HEK293 (cell line): ENCODE data around the gene GMDS.

ENCODE experiments used
- CTCF ChIA-PET: fragments of 350-600 bp; formaldehyde crosslinking; extraction: SDS; loops from one replicate; lab custom pipeline; 2021; ENCODE audit warnings: antibody characterized with exemption; lab: Yijun Ruan, JAX
- POLR2A ChIA-PET: fragments of 300-600 bp; formaldehyde crosslinking; extraction: SDS; loops from one replicate; lab custom pipeline; 2020; ENCODE audit warnings: antibody characterized with exemption, inconsistent platforms; lab: Yijun Ruan, JAX
- H3K27ac ChIP-seq: fragments of 200-500 bp; sonication (Bioruptor generic); 2 replicates; pipeline ENCODE4 v1.5.1; 2014; ENCODE audit warnings: low read depth, low read length, control low read depth, inconsistent platforms; ENCODE audit errors: extremely low read depth
- H3K36me3 ChIP-seq, 2 experiments: fragments of 200-500 bp in 1 of 2; sonication (Bioruptor generic) in 1 of 2; 1 replicate in 1 of 2; 2 replicates in 1 of 2; pipeline ENCODE4 v1.5.1; 2014 to 2017; ENCODE audit warnings: inconsistent platforms in 2 of 2, low read length in 2 of 2; ENCODE audit not compliant: control insufficient read depth in 2 of 2, insufficient read depth in 1 of 2
- H3K4me1 ChIP-seq: fragments of 200-500 bp; sonication (Bioruptor generic); 2 replicates; pipeline ENCODE4 v1.5.1; 2014; ENCODE audit warnings: mild to moderate bottlenecking, low read length, inconsistent platforms; ENCODE audit not compliant: control insufficient read depth, insufficient read depth
- H3K4me3 ChIP-seq: 2 replicates; pipeline ENCODE4 v1.5.1; 2011; ENCODE audit warnings: low read depth, mild to moderate bottlenecking, control low read depth, low read length, moderate library complexity
- H3K9me3 ChIP-seq: fragments of 200-500 bp; sonication (Bioruptor generic); 2 replicates; pipeline ENCODE4 v1.5.1; 2014; ENCODE audit warnings: low read depth, low read length, inconsistent platforms; ENCODE audit not compliant: control insufficient read depth, insufficient read depth
- AEBP2 ChIP-seq: fragments of 450-650 bp; formaldehyde crosslinking; IDR thresholded peaks from 2 replicates; pipeline ENCODE4 v1.5.1; 2016; ENCODE audit warnings: missing biosample characterization, missing genetic modification characterization, borderline replicate concordance
- ATF2 ChIP-seq: fragments of 450-650 bp; formaldehyde crosslinking; IDR thresholded peaks from 2 replicates; pipeline ENCODE4 v1.5.1; 2016; ENCODE audit warnings: missing biosample characterization, missing genetic modification characterization, low read depth
- FEZF1 ChIP-seq: fragments of 450-650 bp; formaldehyde crosslinking; IDR thresholded peaks from 2 replicates; pipeline ENCODE4 v1.5.1; 2016; ENCODE audit warnings: missing biosample characterization, missing genetic modification characterization
- KLF17 ChIP-seq: fragments of 450-650 bp; formaldehyde crosslinking; IDR thresholded peaks from 2 replicates; pipeline ENCODE4 v1.5.1; 2016; ENCODE audit warnings: missing biosample characterization, missing genetic modification characterization
- MEIS1 ChIP-seq: sonication (generic); formaldehyde crosslinking; IDR thresholded peaks from 2 replicates; pipeline ENCODE4 v1.8.1; 2022; ENCODE audit warnings: missing genetic modification reagents, mild to moderate bottlenecking, borderline replicate concordance
- OSR2 ChIP-seq: fragments of 450-650 bp; formaldehyde crosslinking; IDR thresholded peaks from 2 replicates; pipeline ENCODE4 v1.5.1; 2016; ENCODE audit warnings: missing biosample characterization, missing genetic modification characterization
- OVOL3 ChIP-seq: fragments of 450-650 bp; formaldehyde crosslinking; IDR thresholded peaks from 2 replicates; pipeline ENCODE4 v1.5.1; 2016; ENCODE audit warnings: missing biosample characterization, missing genetic modification characterization
- PRDM6 ChIP-seq: fragments of 450-650 bp; formaldehyde crosslinking; IDR thresholded peaks from 2 replicates; pipeline ENCODE4 v1.5.1; 2017; ENCODE audit warnings: missing biosample characterization, missing genetic modification characterization
- TRIM28 ChIP-seq: IDR thresholded peaks from 2 replicates; pipeline ENCODE4 v1.6.1; 2011; ENCODE audit warnings: low read length, control low read depth, borderline replicate concordance
- ZBTB17 ChIP-seq: fragments of 450-650 bp; formaldehyde crosslinking; IDR thresholded peaks from 2 replicates; pipeline ENCODE4 v1.5.1; 2016; ENCODE audit warnings: missing biosample characterization, missing genetic modification characterization
- ZBTB48 ChIP-seq: fragments of 450-650 bp; formaldehyde crosslinking; IDR thresholded peaks from 2 replicates; pipeline ENCODE4 v1.5.1; 2016; ENCODE audit warnings: missing biosample characterization, missing genetic modification characterization
- ZFP41 ChIP-seq: fragments of 450-650 bp; formaldehyde crosslinking; IDR thresholded peaks from 2 replicates; pipeline ENCODE4 v1.5.1; 2016; ENCODE audit warnings: missing biosample characterization, missing genetic modification characterization, borderline replicate concordance
- ZNF133 ChIP-seq: fragments of 450-650 bp; formaldehyde crosslinking; IDR thresholded peaks from 2 replicates; pipeline ENCODE4 v1.5.1; 2016; ENCODE audit warnings: missing biosample characterization, missing genetic modification characterization
- ZNF202 ChIP-seq: fragments of 450-650 bp; formaldehyde crosslinking; IDR thresholded peaks from 2 replicates; pipeline ENCODE4 v1.5.1; 2016; ENCODE audit warnings: missing biosample characterization, missing genetic modification characterization, borderline replicate concordance
- ZNF24 ChIP-seq: fragments of 450-650 bp; formaldehyde crosslinking; IDR thresholded peaks from 2 replicates; pipeline ENCODE4 v1.5.1; 2016; ENCODE audit warnings: missing biosample characterization, missing genetic modification characterization
- ZNF501 ChIP-seq: fragments of 450-650 bp; formaldehyde crosslinking; IDR thresholded peaks from 2 replicates; pipeline ENCODE4 v1.5.1; 2016; ENCODE audit warnings: missing biosample characterization, missing genetic modification characterization
- ZNF548 ChIP-seq: fragments of 450-650 bp; formaldehyde crosslinking; IDR thresholded peaks from 2 replicates; pipeline ENCODE4 v1.5.1; 2016; ENCODE audit warnings: missing biosample characterization, missing genetic modification characterization
- ZNF600 ChIP-seq: fragments of 450-650 bp; formaldehyde crosslinking; IDR thresholded peaks from 2 replicates; pipeline ENCODE4 v1.5.1; 2016; ENCODE audit warnings: missing biosample characterization, missing genetic modification characterization
- ZNF629 ChIP-seq: fragments of 450-650 bp; formaldehyde crosslinking; IDR thresholded peaks from 2 replicates; pipeline ENCODE4 v1.5.1; 2017; ENCODE audit warnings: missing biosample characterization, missing genetic modification characterization
- ZNF645 ChIP-seq: fragments of 450-650 bp; formaldehyde crosslinking; IDR thresholded peaks from 2 replicates; pipeline ENCODE4; 2016; ENCODE audit warnings: missing biosample characterization, missing genetic modification characterization
- ZNF692 ChIP-seq: fragments of 450-650 bp; formaldehyde crosslinking; IDR thresholded peaks from 2 replicates; pipeline ENCODE4 v1.5.1; 2016; ENCODE audit warnings: missing biosample characterization, missing genetic modification characterization
- ZSCAN4 ChIP-seq: fragments of 450-650 bp; formaldehyde crosslinking; IDR thresholded peaks from 2 replicates; pipeline ENCODE4 v1.5.1; 2017; ENCODE audit warnings: missing biosample characterization, missing genetic modification characterization

The GMDS gene

GRCh38 chr6:1773700-1774099 is 471.7 kb downstream of the GMDS start:
- no peak for TF ChIP-seq ZFP41 (tag by site-specific recombination)
- TF ChIP-seq ZNF548: no peak
- no peak for TF ChIP-seq OVOL3 (tag by site-specific recombination)
- TF ChIP-seq PRDM6 (tag by site-specific recombination): peak; percentile 16; the same call in 1 of the 2 replicates
- TF ChIP-seq, all 188 proteins: peak for 1
- ChIA-PET CTCF (interaction anchor here (0.6 to 2.3 kb wide), 2 partner anchors 19 to 270 kb away, joined by 3 to 6 read pairs; no protein-coding TSS in a partner anchor), POLR2A (no interaction called here)
- no peaks in the 10 kb centered on the region for H3K36me3 ChIP-seq
- H3K9me3 ChIP-seq: no peaks in the 10 kb centered on the region
- peaks cover 13% of the 10 kb centered on the region for H3K4me1 ChIP-seq
- H3K27ac ChIP-seq: no peak overlapping the region
- H3K4me3 ChIP-seq: no peak overlapping the region

GRCh38 chr6:1770968-1771723 is 474.3 kb downstream of the GMDS start:
- Histone ChIP-seq H3K27ac (no peak overlapping the region), H3K36me3 (no peaks in the 10 kb centered on the region), H3K4me3 (no peak overlapping the region), H3K4me1 (peaks cover 30% of the 10 kb centered on the region), H3K9me3 (no peaks in the 10 kb centered on the region)
- CTCF ChIA-PET: interaction anchor here (1.0 to 1.1 kb wide), 3 partner anchors 8 to 161 kb away, joined by 3 to 4 read pairs (median 4); no protein-coding TSS in a partner anchor
- POLR2A ChIA-PET: no interaction called here
- TF ChIP-seq ZSCAN4 (peak; percentile 43; the same call in 1 of the 2 replicates), ATF2 (tag by site-specific recombination) (no peak), ZNF548 (no peak), ZNF24 (tag by site-specific recombination) (no peak), MEIS1 (CRISPR knock-in tag) (no peak), ZNF692 (tag by site-specific recombination) (peak; percentile 34; the same call in 1 of the 2 replicates), ZNF501 (no peak), ZNF202 (tag by site-specific recombination) (no peak), ZNF600 (tag by site-specific recombination) (no peak), TRIM28 (0 out of 2 replicates have a peak, but pooled peaks have one; percentile 39), ZBTB48 (no peak), ZNF645 (tag by site-specific recombination) (no peak), KLF17 (tag by site-specific recombination) (no peak), FEZF1 (peak; percentile 54), AEBP2 (tag by site-specific recombination) (no peak), OSR2 (tag by site-specific recombination) (peak; percentile 53; the same call in 1 of the 2 replicates), ZBTB17 (tag by site-specific recombination) (peak; percentile 25; the same call in 1 of the 2 replicates), ZNF629 (peak; percentile 61; the same call in 1 of the 2 replicates), ZNF133 (no peak)
